ENCODE measurements around the gene PICK1.
"Not testable (repeated sequence)": the region's sequence is repeated elsewhere in the genome, so short reads cannot be mapped to it uniquely, and the experiment has no call there.

Gene PICK1

DNA sequence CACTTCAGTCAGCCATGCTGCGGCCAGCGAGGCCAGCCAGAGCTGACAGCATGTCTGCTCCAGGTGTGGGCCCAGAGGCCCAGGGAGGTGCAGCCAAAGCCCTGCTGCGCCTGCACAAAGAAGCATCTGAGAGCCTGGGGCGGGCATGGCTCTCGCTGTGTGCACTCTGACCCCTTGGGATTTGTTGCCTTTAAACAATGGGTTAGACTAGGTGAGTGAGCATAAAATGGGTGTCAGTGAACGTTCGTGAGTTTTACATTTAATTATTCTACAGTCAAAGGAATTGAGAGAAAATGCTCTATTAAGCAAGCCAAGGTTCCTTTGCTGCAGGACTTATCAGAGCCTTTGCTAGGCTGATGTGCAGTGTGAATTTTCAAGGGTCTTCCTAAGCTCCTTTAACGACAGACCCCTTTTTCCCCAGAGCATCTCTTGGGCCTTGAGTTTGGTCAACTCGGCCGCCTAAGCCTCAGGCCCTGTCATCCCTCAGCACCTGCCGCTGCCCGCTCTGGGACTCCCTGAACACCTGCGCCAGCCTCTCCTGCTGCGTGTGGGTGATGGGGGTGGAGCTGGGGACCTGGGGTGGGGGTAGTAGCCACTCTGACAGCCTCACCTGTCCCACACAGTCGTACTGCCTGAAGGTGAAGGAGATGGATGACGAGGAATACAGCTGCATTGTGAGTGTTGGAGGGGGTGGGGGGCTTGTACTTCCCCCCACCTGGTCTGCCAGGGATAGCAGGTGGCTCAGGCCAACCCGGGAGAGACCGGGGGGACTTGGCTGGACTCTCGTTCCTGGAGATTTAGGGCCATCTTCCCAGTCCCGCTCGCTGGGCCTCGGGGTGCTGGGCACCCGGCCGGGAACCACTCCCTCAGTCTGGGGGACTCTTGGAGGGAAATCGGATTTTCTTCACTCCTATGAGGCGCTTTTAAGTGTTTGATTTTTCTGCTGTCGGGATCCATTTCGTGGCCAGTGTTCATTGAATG is 16.2 kb downstream of the PICK1 start:
- Mint-ChIP-seq H3K4me1 (ENCODE audit: low read depth) (no peaks in the 10 kb centered on the region), H3K27ac (no peak overlapping the region), H3K4me3 (no peak overlapping the region), H3K27me3 (no peaks in the 10 kb centered on the region), H3K36me3 (ENCODE audit: low read depth) (peaks cover 11% of the 10 kb centered on the region), H3K9me3 (no peaks in the 10 kb centered on the region)

GRCh38 chr22:38074181-38075104 is 17.2 kb downstream of the PICK1 start:
- Mint-ChIP-seq H3K27ac (no peak overlapping the region), H3K27me3 (peaks cover under 1% of the 10 kb centered on the region), H3K9me3 (no peaks in the 10 kb centered on the region), H3K4me1 (ENCODE audit: low read depth) (no peaks in the 10 kb centered on the region), H3K4me3 (no peak overlapping the region), H3K36me3 (ENCODE audit: low read depth) (peaks cover 11% of the 10 kb centered on the region)

GRCh38 chr22:38075105-38075825 is 18.1 kb downstream of the PICK1 start:
- peaks cover 11% of the 10 kb centered on the region for H3K36me3 Mint-ChIP-seq (ENCODE audit: low read depth)
- no peak overlapping the region for H3K4me3 Mint-ChIP-seq
- H3K27ac Mint-ChIP-seq, result no peak overlapping the region
- no peaks in the 10 kb centered on the region for H3K4me1 Mint-ChIP-seq (ENCODE audit: low read depth)
- peaks cover 9% of the 10 kb centered on the region for H3K27me3 Mint-ChIP-seq
- H3K9me3 Mint-ChIP-seq, result no peaks in the 10 kb centered on the region

- Mint-ChIP-seq H3K9me3 (no peaks in the 10 kb centered on the region), H3K27ac (no peak overlapping the region), H3K4me1 (ENCODE audit: low read depth) (no peaks in the 10 kb centered on the region), H3K4me3 (no peak overlapping the region), H3K36me3 (ENCODE audit: low read depth) (peaks cover 11% of the 10 kb centered on the region), H3K27me3 (peaks cover 9% of the 10 kb centered on the region)
These were observed 18.8 kb downstream of the PICK1 start for GRCh38 chr22:38075961-38076360.

- peaks cover 4% of the 10 kb centered on the region for H3K4me1 Mint-ChIP-seq (ENCODE audit: low read depth)
- H3K27ac Mint-ChIP-seq, result no peak overlapping the region
- peaks cover 11% of the 10 kb centered on the region for H3K36me3 Mint-ChIP-seq (ENCODE audit: low read depth)
- H3K9me3 Mint-ChIP-seq, result no peaks in the 10 kb centered on the region
- H3K27me3 Mint-ChIP-seq, result peaks cover 13% of the 10 kb centered on the region
- H3K4me3 Mint-ChIP-seq, result no peak overlapping the region
These were observed 19.9 kb downstream of the PICK1 start for GRCh38 chr22:38077096-38077495.

DNA sequence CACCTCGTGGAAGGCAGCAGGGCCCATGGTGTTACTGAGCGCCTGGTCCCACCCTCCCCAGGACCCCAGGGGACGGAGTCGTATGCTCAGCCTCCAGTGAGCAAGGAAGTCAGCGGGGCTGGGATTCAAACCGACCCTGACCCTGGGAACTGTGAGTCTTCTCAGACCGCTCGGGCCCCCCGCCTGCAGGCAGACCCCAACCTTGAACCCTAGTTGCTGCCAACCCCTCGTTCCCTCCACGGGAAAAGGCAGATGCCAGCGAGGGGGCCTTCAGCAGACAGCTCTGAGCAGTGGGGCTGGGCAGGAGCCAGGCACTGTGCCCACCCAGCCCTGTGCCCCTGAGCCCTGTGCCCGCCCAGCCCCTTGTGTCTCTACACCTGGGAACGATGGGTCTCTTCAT is 20.4 kb downstream of the PICK1 start:
- Mint-ChIP-seq H3K9me3 (no peaks in the 10 kb centered on the region), H3K4me1 (ENCODE audit: low read depth) (peaks cover 4% of the 10 kb centered on the region), H3K4me3 (no peak overlapping the region), H3K36me3 (ENCODE audit: low read depth) (peaks cover 11% of the 10 kb centered on the region), H3K27me3 (peaks cover 16% of the 10 kb centered on the region), H3K27ac (no peak overlapping the region)

DNA sequence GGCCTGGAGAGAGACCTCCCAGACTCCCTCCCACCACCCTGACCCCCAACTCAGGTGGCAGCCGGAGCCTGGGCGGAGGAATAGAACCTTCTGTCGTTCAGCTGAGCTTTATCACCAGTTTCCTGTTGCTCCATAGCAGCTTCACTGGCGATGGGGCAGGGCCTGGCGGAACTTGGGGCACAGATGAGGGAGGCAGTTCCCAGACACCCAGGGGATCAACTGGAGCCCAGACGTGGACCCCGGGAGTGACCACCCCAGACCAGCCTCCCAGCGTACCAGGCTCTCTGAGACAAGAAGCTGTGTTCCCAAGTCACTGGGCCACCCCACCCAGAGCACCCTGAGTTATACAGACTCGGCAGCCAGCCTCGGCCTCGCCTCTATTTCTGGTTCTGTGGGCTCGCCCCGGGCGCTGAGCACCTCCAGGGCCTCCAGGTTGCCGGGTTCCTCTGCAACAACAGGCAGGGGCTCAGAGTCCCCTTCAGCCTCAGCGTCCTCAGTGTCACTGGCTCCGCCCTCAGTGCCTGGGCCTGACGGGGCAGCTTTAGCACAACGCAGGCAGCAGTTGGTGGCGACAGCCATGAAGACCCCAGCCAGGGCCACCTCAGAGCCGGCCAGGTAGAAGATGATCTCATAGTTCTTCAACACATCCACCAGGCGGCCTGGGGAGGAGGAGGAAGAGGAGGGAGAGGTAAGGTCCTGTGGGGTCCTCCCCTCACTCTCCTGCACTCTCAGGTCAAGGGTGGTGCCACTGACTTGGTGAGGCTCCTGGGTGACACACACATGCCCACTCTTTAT is 21.0 kb downstream of the PICK1 start:
- no peak overlapping the region for H3K4me3 Mint-ChIP-seq
- H3K9me3 Mint-ChIP-seq, result no peaks in the 10 kb centered on the region
- peaks cover 4% of the 10 kb centered on the region for H3K4me1 Mint-ChIP-seq (ENCODE audit: low read depth)
- no peak overlapping the region for H3K27ac Mint-ChIP-seq
- peaks cover 20% of the 10 kb centered on the region for H3K27me3 Mint-ChIP-seq
- peaks cover 5% of the 10 kb centered on the region for H3K36me3 Mint-ChIP-seq (ENCODE audit: low read depth)

DNA sequence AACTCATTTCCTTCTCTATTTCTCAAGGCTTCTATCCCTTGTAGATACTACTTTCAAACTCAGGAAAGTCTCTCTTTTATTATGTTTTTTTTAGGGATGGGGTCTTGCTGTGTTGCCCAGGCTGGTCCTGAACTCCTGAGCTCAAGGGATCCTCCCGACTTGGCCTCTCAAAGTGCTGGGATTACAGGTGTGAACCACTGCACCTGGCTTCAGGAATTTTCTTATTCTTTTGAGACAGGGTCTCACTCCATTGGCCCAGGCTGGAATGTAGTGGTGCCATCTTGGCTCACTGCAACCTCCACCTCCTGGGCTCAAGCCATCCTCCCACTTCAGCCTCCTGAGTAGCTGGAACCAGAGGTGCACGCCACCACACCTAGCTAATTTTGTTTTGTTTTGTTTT is 22.0 kb downstream of the PICK1 start:
- not testable (repeated sequence) for H3K27ac Mint-ChIP-seq; H3K9me3 Mint-ChIP-seq; H3K36me3 Mint-ChIP-seq (ENCODE audit: low read depth); H3K4me1 Mint-ChIP-seq (ENCODE audit: low read depth); H3K4me3 Mint-ChIP-seq
- peaks cover 22% of the 10 kb centered on the region for H3K27me3 Mint-ChIP-seq

DNA sequence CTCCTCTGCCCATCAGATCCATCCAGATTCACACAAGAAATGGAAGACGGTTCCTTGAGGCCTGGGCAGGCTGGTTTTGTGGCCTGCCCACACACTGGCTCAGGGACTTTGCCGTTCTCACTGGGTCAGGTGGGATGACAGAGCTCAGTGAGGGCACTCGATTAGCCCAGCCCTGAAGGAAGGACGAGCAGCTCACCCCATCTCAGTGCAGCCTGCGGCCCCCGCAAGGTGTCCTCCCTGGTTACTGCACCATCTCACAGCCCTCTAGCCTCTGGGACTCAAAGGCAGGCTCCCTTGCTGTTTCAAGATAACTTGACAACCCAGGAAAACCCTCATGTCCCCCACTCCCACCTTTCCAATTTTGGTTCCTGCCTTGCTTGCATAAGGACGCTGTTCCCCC is 22.6 kb downstream of the PICK1 start:
- H3K36me3 Mint-ChIP-seq (ENCODE audit: low read depth), result no peaks in the 10 kb centered on the region
- no peaks in the 10 kb centered on the region for H3K9me3 Mint-ChIP-seq
- peaks cover 4% of the 10 kb centered on the region for H3K4me1 Mint-ChIP-seq (ENCODE audit: low read depth)
- no peak overlapping the region for H3K4me3 Mint-ChIP-seq
- H3K27me3 Mint-ChIP-seq, result peaks cover 22% of the 10 kb centered on the region
- H3K27ac Mint-ChIP-seq, result no peak overlapping the region

- H3K4me1 Mint-ChIP-seq (ENCODE audit: low read depth), result peaks cover 4% of the 10 kb centered on the region
- no peaks in the 10 kb centered on the region for H3K36me3 Mint-ChIP-seq (ENCODE audit: low read depth)
- no peaks in the 10 kb centered on the region for H3K9me3 Mint-ChIP-seq
- no peak overlapping the region for H3K4me3 Mint-ChIP-seq
- peaks cover 22% of the 10 kb centered on the region for H3K27me3 Mint-ChIP-seq
- H3K27ac Mint-ChIP-seq, result no peak overlapping the region
These were observed 23.3 kb downstream of the PICK1 start for GRCh38 chr22:38080474-38080849.

DNA sequence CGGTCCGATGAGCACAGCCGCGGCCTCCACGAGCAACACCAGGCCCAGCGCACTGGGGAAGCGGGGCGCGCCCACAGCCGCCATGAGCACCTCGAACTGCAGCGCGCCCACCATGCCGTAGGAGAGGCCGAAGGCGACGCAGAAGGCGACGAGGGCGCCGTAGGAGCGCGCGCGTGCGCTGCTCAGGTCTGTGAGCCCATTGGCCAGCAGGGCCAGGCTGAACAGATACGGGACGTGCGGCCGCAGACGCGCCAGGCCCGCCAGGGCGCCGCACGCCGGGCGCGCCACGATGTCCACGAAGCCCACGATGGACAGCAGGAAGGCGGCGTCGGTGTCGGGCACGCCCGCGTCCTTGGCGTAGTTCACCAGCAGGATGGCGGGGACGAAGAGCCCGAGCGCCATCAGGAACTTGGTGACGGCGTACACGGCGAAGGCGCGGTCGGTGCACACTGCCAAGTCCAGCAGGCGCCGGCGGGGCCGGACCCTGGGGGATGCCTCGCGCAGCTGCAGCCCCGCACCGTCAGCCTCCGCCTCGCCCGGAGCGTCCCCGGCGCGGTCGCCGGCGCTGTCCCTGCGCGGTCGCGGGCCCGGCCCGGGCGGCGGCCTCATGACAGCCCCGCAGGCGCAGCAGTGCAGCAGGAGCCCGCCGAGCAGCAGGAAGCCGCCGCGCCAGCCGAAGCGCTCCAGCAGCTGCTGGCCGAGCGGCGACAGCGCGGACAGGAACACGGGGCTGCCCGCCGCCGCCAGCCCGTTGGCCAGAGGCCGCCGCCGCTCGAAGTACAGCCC is 23.8 kb downstream of the PICK1 start:
- H3K4me3 Mint-ChIP-seq, result no peak overlapping the region
- H3K4me1 Mint-ChIP-seq (ENCODE audit: low read depth), result peaks cover 4% of the 10 kb centered on the region
- H3K9me3 Mint-ChIP-seq, result no peaks in the 10 kb centered on the region
- H3K27me3 Mint-ChIP-seq, result peaks cover 22% of the 10 kb centered on the region
- H3K27ac Mint-ChIP-seq, result no peak overlapping the region
- H3K36me3 Mint-ChIP-seq (ENCODE audit: low read depth), result no peaks in the 10 kb centered on the region

DNA sequence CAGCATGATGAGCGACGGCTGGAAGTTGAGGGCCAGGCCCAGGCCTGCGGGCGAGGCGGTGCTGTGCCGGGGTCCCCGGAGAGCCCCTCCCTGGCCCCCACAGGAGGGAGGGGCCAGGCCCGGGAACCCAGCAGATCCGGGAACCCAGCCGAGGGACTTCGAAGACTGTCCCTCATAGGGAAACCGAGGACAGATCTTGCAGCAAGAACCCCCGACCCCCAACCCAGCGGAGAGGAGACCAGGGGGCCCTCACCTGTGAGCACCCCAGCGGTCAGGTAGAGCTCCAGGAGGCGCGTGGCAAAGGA is 24.4 kb downstream of the PICK1 start:
- H3K36me3 Mint-ChIP-seq (ENCODE audit: low read depth), result no peaks in the 10 kb centered on the region
- no peak overlapping the region for H3K27ac Mint-ChIP-seq
- H3K4me3 Mint-ChIP-seq, result no peak overlapping the region
- H3K27me3 Mint-ChIP-seq, result peaks cover 22% of the 10 kb centered on the region
- no peaks in the 10 kb centered on the region for H3K9me3 Mint-ChIP-seq
- H3K4me1 Mint-ChIP-seq (ENCODE audit: low read depth), result peaks cover 4% of the 10 kb centered on the region

GRCh38 chr22:38081941-38082828 is 25.0 kb downstream of the PICK1 start:
- Mint-ChIP-seq H3K9me3 (no peaks in the 10 kb centered on the region), H3K4me3 (no peak overlapping the region), H3K4me1 (ENCODE audit: low read depth) (peaks cover 4% of the 10 kb centered on the region), H3K27me3 (peaks cover 22% of the 10 kb centered on the region), H3K27ac (no peak overlapping the region), H3K36me3 (ENCODE audit: low read depth) (no peaks in the 10 kb centered on the region)
